Right lobe of liver (tissue), 4 donors: ENCODE measurements around the gene CPLX1.

ENCODE experiments used
- CTCF ChIP-seq, 4 donors: fragments of 200-600 bp in 3 of 4; fragments of 450-650 bp in 1 of 4; IDR thresholded peaks; one replicate each; pipeline versions ENCODE4 v1.5.1 to v1.8.0; 2016 to 2022; ENCODE audit warnings: antibody characterized with exemption in 4 of 4, mild to moderate bottlenecking in 2 of 4
- POLR2A ChIP-seq: fragments of 450-650 bp; IDR thresholded peaks from one replicate; pipeline ENCODE4 v1.6.1; 2017; ENCODE audit warnings: antibody characterized with exemption, mild to moderate bottlenecking
- donor health status: DM: no; HTN: no; CAD: no.
- donor health status: DM: no; HTN: no; CAD: no.
- donor health status: DM: no; HTN: yes; CAD: no.

- TF ChIP-seq CTCF (IDR thresholded peaks at IDR 0.05) (no peak), POLR2A (no peak)
These were observed 29.9 kb upstream of the CPLX1 start for GRCh38 chr4:855880-856224.
